A549 (cell line): ENCODE results near the gene DHRS7C.

Experiments used
- CEBPB ChIP-seq, 2 experiments: fragments of >200 bp in 1 of 2; sonication (Bioruptor Twin) in 1 of 2; formaldehyde crosslinking in 1 of 2; IDR thresholded peaks; 2 replicates each; pipeline ENCODE4 v1.6.1; 2012 to 2016
- CHD2 ChIP-seq: fragments of 150-350 bp; IDR thresholded peaks from 2 replicates; pipeline ENCODE4 v1.6.1; 2014; ENCODE audit warnings: low read length; ENCODE audit not compliant: partially characterized antibody
- ESRRA ChIP-seq: fragments of 150-350 bp; IDR thresholded peaks from 2 replicates; pipeline ENCODE4 v1.6.1; 2014; ENCODE audit warnings: mild to moderate bottlenecking, low read length, borderline replicate concordance
- USF2 ChIP-seq: fragments of 450-650 bp; IDR thresholded peaks from 2 replicates; pipeline ENCODE4 v1.6.1; 2014; ENCODE audit warnings: antibody characterized with exemption
- ZC3H11A ChIP-seq: fragments of 450-650 bp; IDR thresholded peaks from 2 replicates; pipeline ENCODE4 v1.6.1; 2014; ENCODE audit warnings: antibody characterized with exemption, mild to moderate bottlenecking
- ZFP36 ChIP-seq: fragments of 450-650 bp; IDR thresholded peaks from 2 replicates; pipeline ENCODE4 v1.6.1; 2014; ENCODE audit warnings: borderline replicate concordance; ENCODE audit not compliant: partially characterized antibody
- TF ChIP-seq, protein P1 (sequence below): fragments of >200 bp; sonication (Bioruptor Twin); formaldehyde crosslinking; IDR thresholded peaks from 3 replicates; pipeline ENCODE4 v1.5.1; 2016

- TF ChIP-seq, protein P1, sequence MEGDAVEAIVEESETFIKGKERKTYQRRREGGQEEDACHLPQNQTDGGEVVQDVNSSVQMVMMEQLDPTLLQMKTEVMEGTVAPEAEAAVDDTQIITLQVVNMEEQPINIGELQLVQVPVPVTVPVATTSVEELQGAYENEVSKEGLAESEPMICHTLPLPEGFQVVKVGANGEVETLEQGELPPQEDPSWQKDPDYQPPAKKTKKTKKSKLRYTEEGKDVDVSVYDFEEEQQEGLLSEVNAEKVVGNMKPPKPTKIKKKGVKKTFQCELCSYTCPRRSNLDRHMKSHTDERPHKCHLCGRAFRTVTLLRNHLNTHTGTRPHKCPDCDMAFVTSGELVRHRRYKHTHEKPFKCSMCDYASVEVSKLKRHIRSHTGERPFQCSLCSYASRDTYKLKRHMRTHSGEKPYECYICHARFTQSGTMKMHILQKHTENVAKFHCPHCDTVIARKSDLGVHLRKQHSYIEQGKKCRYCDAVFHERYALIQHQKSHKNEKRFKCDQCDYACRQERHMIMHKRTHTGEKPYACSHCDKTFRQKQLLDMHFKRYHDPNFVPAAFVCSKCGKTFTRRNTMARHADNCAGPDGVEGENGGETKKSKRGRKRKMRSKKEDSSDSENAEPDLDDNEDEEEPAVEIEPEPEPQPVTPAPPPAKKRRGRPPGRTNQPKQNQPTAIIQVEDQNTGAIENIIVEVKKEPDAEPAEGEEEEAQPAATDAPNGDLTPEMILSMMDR: no peak
- no peak for TF ChIP-seq ESRRA
- TF ChIP-seq CHD2: no peak
- TF ChIP-seq CEBPB (IDR thresholded peaks at IDR 0.05): no peak
- no peak for TF ChIP-seq ZFP36
- TF ChIP-seq USF2: no peak
- no peak for TF ChIP-seq ZC3H11A
Measured at GRCh38 chr17:9818760-9819159, 27.4 kb upstream of the DHRS7C start.
